ENCODE measurements around the gene ZC3H12A.

The ZC3H12A gene

DNA sequence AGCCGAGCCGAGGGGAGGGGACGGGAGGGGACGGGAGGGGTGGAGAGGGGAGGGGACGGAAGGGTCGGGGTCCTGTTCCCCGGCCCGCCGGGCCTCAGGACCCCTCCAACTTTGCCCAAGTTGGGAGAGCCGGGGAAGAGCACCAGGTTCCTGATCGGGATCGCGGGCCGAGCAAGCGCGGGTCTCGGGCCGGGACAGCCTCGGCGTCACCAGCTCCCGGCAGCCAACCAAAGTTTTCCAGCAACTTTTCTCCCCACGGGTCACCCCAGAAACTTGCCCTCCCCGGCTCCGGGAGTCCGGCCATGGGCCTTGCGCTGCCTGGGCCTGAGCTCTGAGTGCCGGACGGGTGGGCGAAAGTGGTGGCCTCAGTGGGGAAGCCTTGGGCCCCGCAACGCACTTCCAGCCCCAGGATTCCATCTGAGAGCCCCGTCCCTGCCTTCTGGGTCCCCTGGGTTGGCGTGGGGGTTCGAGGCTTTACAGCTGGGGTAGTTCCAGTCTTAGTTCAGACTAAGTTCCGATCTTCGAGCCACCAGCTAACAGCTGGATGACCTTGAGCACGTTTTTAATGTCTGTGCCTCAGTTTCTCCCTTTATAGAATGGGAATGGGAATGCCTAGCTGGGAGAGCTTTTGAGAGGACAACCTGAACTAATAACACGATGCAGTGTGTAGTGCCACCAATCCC, 458 bp downstream of the ZC3H12A start:
- H3K36me3 ChIP-seq: peaks cover 21 to 45% (median 35%) of the 10 kb centered on the region in 11 experiments
- TF ChIP-seq Cebpa-rat (IDR thresholded peaks at IDR 0.05): no peak
- H4K20me1 ChIP-seq: peaks cover 22 to 51% (median 30%) of the 10 kb centered on the region in 11 experiments; a peak in 19 of 22 replicates
- peak overlapping the region; percentile 81 to 96 (median 86) for H3K4me3 ChIP-seq
- H3K27me3 ChIP-seq: peaks cover 0 to 5% (median 0%) of the 10 kb centered on the region in 11 experiments; a peak in 2 of 22 replicates
- H3K27ac ChIP-seq: peak overlapping the region; percentile 79 to 98 (median 93)
- H3K9me3 ChIP-seq (replicated peaks in 1 of 11): no peaks in the 10 kb centered on the region
- H3K9ac ChIP-seq: peak overlapping the region; percentile 84 to 95 (median 92)
- H3K4me1 ChIP-seq: peaks cover 57 to 79% (median 77%) of the 10 kb centered on the region in 10 experiments
- H3K4me2 ChIP-seq: peak overlapping the region; percentile 95 to 100 (median 100)

DNA sequence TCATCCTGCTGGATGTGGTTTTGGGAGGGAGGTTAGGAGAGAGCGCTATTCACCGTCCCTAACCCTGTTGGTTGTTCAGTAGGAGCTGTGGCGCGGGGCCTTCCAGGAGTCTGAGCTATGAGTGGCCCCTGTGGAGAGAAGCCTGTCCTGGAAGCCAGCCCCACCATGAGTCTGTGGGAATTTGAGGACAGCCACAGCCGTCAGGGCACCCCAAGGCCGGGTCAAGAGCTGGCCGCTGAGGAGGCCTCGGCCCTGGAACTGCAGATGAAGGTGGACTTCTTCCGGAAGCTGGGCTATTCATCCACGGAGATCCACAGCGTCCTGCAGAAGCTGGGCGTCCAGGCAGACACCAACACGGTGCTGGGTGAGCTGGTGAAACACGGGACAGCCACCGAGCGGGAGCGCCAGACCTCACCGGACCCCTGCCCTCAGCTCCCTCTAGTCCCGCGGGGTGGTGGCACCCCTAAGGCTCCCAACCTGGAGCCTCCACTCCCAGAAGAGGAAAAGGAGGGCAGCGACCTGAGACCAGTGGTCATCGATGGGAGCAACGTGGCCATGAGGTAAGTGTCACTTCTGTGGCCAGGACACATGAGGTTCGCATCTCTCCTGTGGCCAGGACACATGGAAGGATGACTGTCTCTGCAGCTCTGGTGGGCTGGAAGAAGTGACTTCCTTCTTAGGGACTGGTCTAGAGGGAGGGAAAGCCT, 1.2 kb downstream of the ZC3H12A start:
- H3K36me3 ChIP-seq: peaks cover 28 to 52% (median 42%) of the 10 kb centered on the region in 11 experiments
- H3K27ac ChIP-seq: peak overlapping the region; percentile 79 to 98 (median 93)

DNA sequence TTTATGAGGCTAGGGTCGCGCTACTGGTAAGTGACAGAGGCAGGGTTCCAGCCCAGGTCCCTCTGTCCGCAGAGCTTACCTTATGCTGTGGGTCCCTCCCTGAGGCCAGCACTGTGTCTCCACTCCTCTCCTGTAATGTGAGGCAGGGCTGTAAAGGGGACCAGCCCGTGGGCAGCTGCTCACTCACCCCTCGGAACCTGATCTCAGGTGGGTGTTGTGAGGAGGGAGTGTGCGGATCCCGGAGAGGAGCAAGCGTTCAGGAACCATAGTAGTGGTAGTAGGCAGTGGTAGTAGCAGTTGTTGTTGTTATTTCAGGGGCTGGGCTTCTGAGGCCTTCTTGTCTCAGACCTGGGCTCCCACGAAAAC, 1.7 kb downstream of the ZC3H12A start:
- Histone ChIP-seq H3K4me3 (peak overlapping the region; percentile 81 to 96 (median 86)), H3K27ac (peak overlapping the region; percentile 79 to 98 (median 93)), H3K36me3 (peaks cover 34 to 57% (median 48%) of the 10 kb centered on the region in 11 experiments), H3K4me1 (peaks cover 67 to 91% (median 89%) of the 10 kb centered on the region in 10 experiments), H4K20me1 (peaks cover 22 to 61% (median 42%) of the 10 kb centered on the region in 11 experiments; a peak in 19 of 22 replicates), H3K4me2 (peak overlapping the region; percentile 95 to 100 (median 100)), H3K9ac (peak overlapping the region; percentile 84 to 95 (median 92)), H3K9me3 (replicated peaks in 1 of 11) (no peaks in the 10 kb centered on the region), H3K27me3 (peaks cover 0 to 5% (median 0%) of the 10 kb centered on the region in 11 experiments; a peak in 2 of 22 replicates)
- TF ChIP-seq Cebpa-rat (IDR thresholded peaks at IDR 0.05): no peak

More for the DNA sequence above, 1.2 kb downstream of the ZC3H12A start:
- peaks cover 22 to 57% (median 36%) of the 10 kb centered on the region in 11 experiments; a peak in 19 of 22 replicates for H4K20me1 ChIP-seq
- H3K4me1 ChIP-seq: peaks cover 64 to 86% (median 84%) of the 10 kb centered on the region in 10 experiments
- H3K4me3 ChIP-seq: peak overlapping the region; percentile 81 to 96 (median 86)
- no peaks in the 10 kb centered on the region for H3K9me3 ChIP-seq (replicated peaks in 1 of 11)
- peak overlapping the region; percentile 95 to 100 (median 100) for H3K4me2 ChIP-seq
- no peak for TF ChIP-seq Cebpa-rat (IDR thresholded peaks at IDR 0.05)
- H3K9ac ChIP-seq: peak overlapping the region; percentile 84 to 95 (median 92)
- H3K27me3 ChIP-seq: peaks cover 0 to 5% (median 0%) of the 10 kb centered on the region in 11 experiments; a peak in 2 of 22 replicates

DNA sequence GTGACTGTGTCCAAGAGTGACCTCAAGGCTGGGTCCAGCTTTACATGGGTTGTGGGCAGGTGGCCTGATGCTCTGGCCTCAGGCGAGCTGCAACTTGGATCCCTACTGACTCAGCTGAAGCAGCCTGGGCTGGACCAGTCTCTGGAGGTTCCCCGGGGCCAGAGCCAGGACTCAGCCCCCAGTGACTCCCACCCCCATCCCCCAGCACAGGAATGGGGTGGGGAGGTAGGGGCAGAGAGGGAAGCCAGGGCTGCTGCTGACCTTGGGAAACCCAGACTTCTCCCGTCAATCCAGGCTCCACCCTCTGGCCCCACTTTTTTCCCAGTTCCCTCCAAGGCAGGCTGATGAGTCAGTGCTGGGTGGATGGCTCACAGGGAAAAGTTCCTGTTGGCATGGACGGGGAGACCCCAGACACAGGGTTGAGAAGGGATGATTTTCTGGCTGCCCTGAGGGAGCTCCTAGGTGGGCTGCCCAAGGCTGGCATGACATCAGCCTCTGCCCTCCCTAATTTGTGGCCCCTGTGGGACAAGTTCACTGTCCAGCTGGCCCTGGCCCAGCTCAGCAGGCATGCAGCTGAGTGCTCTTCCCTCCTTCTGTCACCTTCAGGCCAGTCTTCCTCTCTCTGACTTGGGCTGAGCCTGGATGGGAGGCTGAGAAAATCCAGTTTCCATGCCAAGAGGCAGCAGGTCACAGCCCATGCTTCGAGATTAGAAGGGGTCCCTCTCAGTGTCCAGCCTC, 2.2 kb downstream of the ZC3H12A start:
- no peak for TF ChIP-seq Cebpa-rat (IDR thresholded peaks at IDR 0.05)
- H3K9ac ChIP-seq: peak overlapping the region; percentile 84 to 95 (median 92)
- peaks cover 39 to 63% (median 53%) of the 10 kb centered on the region in 11 experiments for H3K36me3 ChIP-seq
- H3K4me3 ChIP-seq: peak overlapping the region; percentile 81 to 96 (median 86)
- H3K27me3 ChIP-seq: peaks cover 0 to 5% (median 0%) of the 10 kb centered on the region in 11 experiments; a peak in 2 of 22 replicates
- H3K27ac ChIP-seq: peak overlapping the region; percentile 79 to 98 (median 93)
- H3K4me2 ChIP-seq: peak overlapping the region; percentile 95 to 100 (median 100)
- H4K20me1 ChIP-seq: peaks cover 22 to 66% (median 47%) of the 10 kb centered on the region in 11 experiments; a peak in 19 of 22 replicates
- peaks cover 67 to 93% (median 90%) of the 10 kb centered on the region in 10 experiments for H3K4me1 ChIP-seq
- H3K9me3 ChIP-seq (replicated peaks in 1 of 11): no peaks in the 10 kb centered on the region

DNA sequence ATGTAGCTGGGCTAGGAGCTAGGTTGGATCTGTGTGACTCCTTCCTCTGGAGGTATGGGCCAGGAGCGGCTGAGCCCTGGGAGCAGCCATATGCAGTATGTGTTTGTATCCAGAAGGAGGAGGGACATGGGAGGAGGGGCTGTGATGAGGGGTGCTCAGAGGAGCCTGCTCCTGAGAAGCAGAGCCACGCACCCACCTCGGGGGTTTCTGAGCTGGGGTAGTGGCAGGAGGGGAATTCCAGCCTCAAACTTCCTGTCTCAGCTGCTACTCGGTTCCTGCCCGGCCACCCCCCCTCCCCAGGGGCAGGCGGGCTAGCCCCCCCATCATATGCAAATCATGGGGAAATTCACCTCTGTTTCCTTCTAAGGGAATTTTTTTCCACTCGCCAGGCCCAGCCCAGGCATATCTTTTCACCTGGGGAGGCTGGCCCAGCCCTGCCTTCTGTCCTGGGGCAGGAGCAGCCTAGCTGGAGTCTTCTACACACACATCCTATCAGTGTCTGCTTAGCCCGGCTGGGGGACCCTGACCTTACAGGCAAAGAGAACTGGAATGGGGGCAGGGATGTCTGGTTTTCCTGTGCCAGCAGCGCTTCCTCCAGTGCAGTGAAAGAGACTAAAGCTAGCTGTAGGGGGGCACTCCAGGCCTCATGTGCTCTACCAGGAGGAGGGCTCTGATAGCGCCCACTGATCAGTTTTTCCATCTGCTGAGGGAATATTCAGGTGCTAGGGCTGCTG, 3.0 kb downstream of the ZC3H12A start:
- Histone ChIP-seq H3K36me3 (peaks cover 47 to 70% (median 61%) of the 10 kb centered on the region in 11 experiments), H3K4me3 (peak overlapping the region; percentile 81 to 96 (median 86)), H3K9me3 (replicated peaks in 1 of 11) (no peaks in the 10 kb centered on the region), H3K4me2 (peak overlapping the region; percentile 95 to 100 (median 100)), H3K27ac (peak overlapping the region; percentile 79 to 98 (median 93)), H3K9ac (peak overlapping the region; percentile 84 to 95 (median 92)), H4K20me1 (peaks cover 22 to 74% (median 55%) of the 10 kb centered on the region in 11 experiments; a peak in 19 of 22 replicates), H3K27me3 (peaks cover 0 to 5% (median 0%) of the 10 kb centered on the region in 11 experiments; a peak in 2 of 22 replicates), H3K4me1 (peaks cover 67 to 92% (median 90%) of the 10 kb centered on the region in 10 experiments)
- no peak for TF ChIP-seq Cebpa-rat (IDR thresholded peaks at IDR 0.05)

DNA sequence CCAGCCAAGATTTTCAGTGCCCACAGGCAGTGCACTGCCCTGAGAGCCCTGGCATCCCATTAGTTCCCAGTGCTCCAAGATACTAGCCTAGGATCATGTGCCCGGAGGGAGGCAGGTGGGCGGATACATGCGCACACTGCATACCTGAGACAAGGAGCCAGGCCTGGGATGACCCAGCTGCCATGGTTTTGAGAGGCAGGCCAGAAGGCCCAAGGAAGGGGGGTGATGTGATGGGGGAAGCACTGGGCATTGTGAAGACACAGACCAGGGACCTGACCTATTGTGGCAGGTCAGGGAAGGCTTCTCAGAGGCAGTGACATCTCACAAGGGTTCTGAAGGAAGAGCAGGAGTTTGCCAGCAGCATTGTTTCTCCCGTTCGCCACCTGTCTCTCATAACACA, 3.6 kb downstream of the ZC3H12A start:
- H3K4me1 ChIP-seq: peaks cover 67 to 91% (median 85%) of the 10 kb centered on the region in 10 experiments
- H4K20me1 ChIP-seq: peaks cover 22 to 80% (median 60%) of the 10 kb centered on the region in 11 experiments; a peak in 19 of 22 replicates
- TF ChIP-seq Cebpa-rat (IDR thresholded peaks at IDR 0.05): no peak
- H3K4me3 ChIP-seq: peak overlapping the region; percentile 81 to 96 (median 86)
- peak overlapping the region; percentile 95 to 100 (median 100) for H3K4me2 ChIP-seq
- H3K27ac ChIP-seq: peak overlapping the region; percentile 60 to 98 (median 93)
- peak overlapping the region; percentile 84 to 95 (median 92) for H3K9ac ChIP-seq
- peaks cover 0 to 5% (median 0%) of the 10 kb centered on the region in 11 experiments; a peak in 2 of 22 replicates for H3K27me3 ChIP-seq
- H3K9me3 ChIP-seq (replicated peaks in 1 of 11): no peaks in the 10 kb centered on the region
- H3K36me3 ChIP-seq: peaks cover 52 to 76% (median 66%) of the 10 kb centered on the region in 11 experiments

DNA sequence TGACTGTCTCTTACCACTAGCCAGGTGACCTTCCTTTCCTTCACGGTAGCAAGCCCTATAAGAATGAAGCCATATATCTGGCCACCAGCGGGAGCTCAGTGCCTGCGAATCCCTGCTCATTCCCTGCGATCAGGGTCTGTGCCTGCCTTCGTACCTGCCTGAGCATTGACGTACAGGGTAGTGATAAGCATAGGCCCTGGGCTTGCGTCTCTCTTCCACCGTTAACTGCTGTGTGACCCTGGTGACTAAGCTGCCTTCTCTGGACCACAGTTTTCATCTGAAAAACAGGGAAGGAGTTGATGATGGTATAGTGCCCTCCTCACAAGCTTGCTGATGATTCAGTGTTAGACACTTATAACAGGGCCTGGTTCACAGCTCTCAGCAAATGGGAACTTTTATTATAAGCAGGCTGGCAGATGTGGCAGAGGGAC, 4.1 kb downstream of the ZC3H12A start:
- no peaks in the 10 kb centered on the region for H3K9me3 ChIP-seq (replicated peaks in 1 of 11)
- peak overlapping the region; percentile 84 to 95 (median 92); a peak in 21 of 22 replicates for H3K9ac ChIP-seq
- H3K4me2 ChIP-seq: peak overlapping the region; percentile 95 to 100 (median 100)
- H3K4me1 ChIP-seq: peaks cover 67 to 90% (median 80%) of the 10 kb centered on the region in 10 experiments
- H4K20me1 ChIP-seq: peaks cover 22 to 84% (median 63%) of the 10 kb centered on the region in 11 experiments; a peak in 19 of 22 replicates
- H3K4me3 ChIP-seq: peak overlapping the region; percentile 81 to 96 (median 86)
- peaks cover 0 to 5% (median 0%) of the 10 kb centered on the region in 11 experiments; a peak in 2 of 22 replicates for H3K27me3 ChIP-seq
- TF ChIP-seq Cebpa-rat (IDR thresholded peaks at IDR 0.05): no peak
- peaks cover 58 to 81% (median 72%) of the 10 kb centered on the region in 11 experiments for H3K36me3 ChIP-seq
- peak overlapping the region; percentile 60 to 98 (median 93); a peak in 21 of 22 replicates for H3K27ac ChIP-seq

Data from BLaER1 treated with 17β-estradiol and CSF1 and Interleukin-3, amounts not matched to agents 10 nM and 100 nM (cell line).